OCI-LY1 (cell line): ENCODE measurements around the gene MARK2.

ENCODE experiments used
- EZH2 ChIP-seq: fragments of 200-600 bp; sonication (generic), shearing (Covaris generic); IDR thresholded peaks from 2 replicates; pipeline ENCODE4 v1.8.0; 2017; ENCODE audit warnings: borderline replicate concordance, mixed run types, mild to moderate bottlenecking, antibody characterized with exemption, low read length, moderate library complexity, mixed read lengths
- TF ChIP-seq, protein P1 (sequence below): fragments of 200-600 bp; sonication (generic), shearing (Covaris generic); IDR thresholded peaks from 2 replicates; pipeline ENCODE4 v1.5.1; 2017; ENCODE audit warnings: mild to moderate bottlenecking, antibody characterized with exemption, low read length, moderate library complexity, mixed read lengths

DNA sequence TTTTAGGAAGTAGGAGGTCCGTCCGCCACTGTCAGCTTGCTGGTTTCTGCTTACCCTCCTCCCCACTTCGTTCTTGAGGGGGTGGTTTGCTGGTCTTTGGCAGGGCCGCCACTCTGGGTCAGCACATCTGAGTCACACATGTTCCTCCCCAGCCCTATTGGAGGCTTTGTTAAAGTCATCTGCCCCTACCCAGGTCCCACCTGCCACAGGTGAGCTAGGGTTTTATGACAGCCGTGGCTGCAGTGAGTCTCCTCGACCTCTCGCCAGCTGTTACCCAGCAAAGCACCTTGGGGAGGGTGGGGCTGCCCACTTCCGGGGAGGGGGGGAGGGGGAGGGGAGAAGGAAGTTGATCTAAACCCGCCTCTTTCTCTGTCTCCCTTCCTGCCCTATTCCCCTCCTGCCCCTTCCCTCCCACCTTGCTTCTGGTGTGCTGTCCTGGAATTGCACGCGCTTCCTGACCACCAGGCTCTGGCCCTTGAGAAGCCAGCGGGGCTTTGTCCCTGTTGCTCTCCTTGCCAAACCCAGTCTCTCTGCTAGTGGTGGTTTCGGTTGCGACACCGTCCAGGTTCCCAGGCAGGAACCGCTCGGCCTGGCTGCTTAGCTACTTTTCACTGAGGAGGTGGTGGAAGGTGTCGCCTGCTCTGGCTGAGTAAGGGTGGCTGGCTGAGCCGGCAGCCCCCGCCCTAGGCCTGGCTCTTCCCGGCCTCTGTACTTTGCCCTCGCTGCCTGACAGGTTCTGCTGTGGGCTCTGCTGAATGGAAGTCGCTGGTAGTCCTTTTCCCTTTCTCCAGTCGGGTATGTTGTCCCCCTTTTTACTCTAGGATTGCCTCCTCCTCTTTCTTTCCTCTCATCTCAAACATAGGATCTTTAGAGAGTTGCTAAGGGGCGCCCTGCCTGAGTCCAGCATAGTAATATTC lies 49.5 kb downstream of the MARK2 start:
- TF ChIP-seq, protein P1, sequence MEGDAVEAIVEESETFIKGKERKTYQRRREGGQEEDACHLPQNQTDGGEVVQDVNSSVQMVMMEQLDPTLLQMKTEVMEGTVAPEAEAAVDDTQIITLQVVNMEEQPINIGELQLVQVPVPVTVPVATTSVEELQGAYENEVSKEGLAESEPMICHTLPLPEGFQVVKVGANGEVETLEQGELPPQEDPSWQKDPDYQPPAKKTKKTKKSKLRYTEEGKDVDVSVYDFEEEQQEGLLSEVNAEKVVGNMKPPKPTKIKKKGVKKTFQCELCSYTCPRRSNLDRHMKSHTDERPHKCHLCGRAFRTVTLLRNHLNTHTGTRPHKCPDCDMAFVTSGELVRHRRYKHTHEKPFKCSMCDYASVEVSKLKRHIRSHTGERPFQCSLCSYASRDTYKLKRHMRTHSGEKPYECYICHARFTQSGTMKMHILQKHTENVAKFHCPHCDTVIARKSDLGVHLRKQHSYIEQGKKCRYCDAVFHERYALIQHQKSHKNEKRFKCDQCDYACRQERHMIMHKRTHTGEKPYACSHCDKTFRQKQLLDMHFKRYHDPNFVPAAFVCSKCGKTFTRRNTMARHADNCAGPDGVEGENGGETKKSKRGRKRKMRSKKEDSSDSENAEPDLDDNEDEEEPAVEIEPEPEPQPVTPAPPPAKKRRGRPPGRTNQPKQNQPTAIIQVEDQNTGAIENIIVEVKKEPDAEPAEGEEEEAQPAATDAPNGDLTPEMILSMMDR = no peak
- TF ChIP-seq EZH2 = no peak
